Ureter (tissue), 1 donor: ENCODE data around the gene DTX3L. TPM values are rescaled to one million over a fixed set of nuclear protein-coding genes. Genes with fewer than 3 reads are reported as not detected.

ENCODE experiments used
- DNase-seq: peaks from one replicate; pipeline ENCODE4 v3.0.0-alpha.2; 2020; ENCODE audit warnings: low spot score
- total RNA-seq: library from RNA; stranded (reverse); gene quantifications from one replicate; pipeline ENCODE4 v1.2.4, GENCODE V29; 2023
- donor health status: DM: yes; HTN: yes; CAD: no.

Gene DTX3L
- total RNA-seq, 1 donor from 2014 or later, result 42.1 TPM

GRCh38 chr3:122606330-122606729, 42.2 kb downstream of the DTX3L start:
- no peak for DNase-seq

GRCh38 chr3:122608916-122609315, 44.8 kb downstream of the DTX3L start:
- no peak for DNase-seq

- no peak for DNase-seq
Measured at GRCh38 chr3:122609798-122610559, 45.8 kb downstream of the DTX3L start.

GRCh38 chr3:122612696-122613095, 48.6 kb downstream of the DTX3L start:
- DNase-seq, result no peak

GRCh38 chr3:122615303-122615702, 51.2 kb downstream of the DTX3L start:
- no peak for DNase-seq

GRCh38 chr3:122618614-122619013, 54.5 kb downstream of the DTX3L start:
- DNase-seq, result no peak

- no peak for DNase-seq
Measured at GRCh38 chr3:122619040-122619439, 54.9 kb downstream of the DTX3L start.

GRCh38 chr3:122620399-122620798, 56.3 kb downstream of the DTX3L start:
- DNase-seq, result no peak

- DNase-seq, result no peak
Measured at GRCh38 chr3:122621112-122621511, 57.0 kb downstream of the DTX3L start.

GRCh38 chr3:122623031-122623829, 59.1 kb downstream of the DTX3L start:
- no peak for DNase-seq

Other genes with a start within 250 kb of the DTX3L start
- gene CSTA, start 239.1 kb upstream of the DTX3L start, total RNA-seq, result 62.3 TPM
- 54.4 TPM for gene MIX23, start 181.1 kb upstream of the DTX3L start, total RNA-seq
- 65.5 TPM for gene FAM162A, start 180.2 kb upstream of the DTX3L start, total RNA-seq
- 7.2 TPM for gene WDR5B, start 148.3 kb upstream of the DTX3L start, total RNA-seq
- gene KPNA1, start 49.4 kb upstream of the DTX3L start, total RNA-seq, result 75.7 TPM
- 33.9 TPM for gene PARP9, start within 50 bp of the DTX3L start, total RNA-seq
- 3.9 TPM for gene PARP15, start 13.3 kb downstream of the DTX3L start, total RNA-seq
- 51.3 TPM for gene PARP14, start 116.5 kb downstream of the DTX3L start, total RNA-seq
- 16.2 TPM for gene HSPBAP1, start 229.5 kb downstream of the DTX3L start, total RNA-seq
- gene SLC49A4, start 230.7 kb downstream of the DTX3L start, total RNA-seq, result 16.9 TPM